AG04450 (cell line): ENCODE data around the gene AKAP7. TPM values are rescaled to one million over a fixed set of nuclear protein-coding genes. Genes with fewer than 3 reads are reported as not detected.
"Not testable (repeated sequence)": the region's sequence is repeated elsewhere in the genome, so short reads cannot be mapped to it uniquely, and the experiment has no call there.

Experiments used
- CTCF ChIA-PET: fragments of 300-600, 350-600 bp; formaldehyde crosslinking; extraction: SDS; loops from one replicate; lab custom pipeline; 2022; ENCODE audit warnings: antibody characterized with exemption, inconsistent platforms; lab: Charles Lee
- POLR2A ChIA-PET: fragments of 350-600 bp; formaldehyde crosslinking; extraction: SDS; loops from one replicate; lab custom pipeline; 2021; ENCODE audit warnings: antibody characterized with exemption, inconsistent platforms; lab: Yijun Ruan, JAX
- DNase-seq: peaks from one replicate; pipeline ENCODE4 v3.0.0-alpha.2; 2011; ENCODE audit warnings: low read depth, low spot score
- H3K27ac ChIP-seq: one replicate; pipeline ENCODE4 v1.5.1; 2012; ENCODE audit warnings: low read depth, low read length, control low read depth
- H3K27me3 ChIP-seq: one replicate; pipeline ENCODE4 v1.6.0; 2012; ENCODE audit warnings: low read length; ENCODE audit not compliant: control insufficient read depth, insufficient read depth
- H3K4me3 ChIP-seq: 2 replicates; pipeline ENCODE4 v1.5.1; 2011; ENCODE audit warnings: mild to moderate bottlenecking, low read depth, low read length, control low read depth
- H3K9me3 ChIP-seq: 2 replicates; pipeline ENCODE4 v1.5.1; 2012; ENCODE audit warnings: low read length; ENCODE audit not compliant: control insufficient read depth, insufficient read depth
- polyA plus RNA-seq: library from polyadenylated mRNA; depleted of rRNA; stranded (reverse); fragments of >200 nt; gene quantifications from 2 replicates; pipeline ENCODE4 v1.2.3, GENCODE V29; 2011
- TF ChIP-seq, protein P1 (sequence below): IDR thresholded peaks from 2 replicates; pipeline ENCODE4 v1.5.1; 2011; ENCODE audit warnings: low read depth, low read length, control low read depth, inconsistent platforms

Gene AKAP7
- polyA plus RNA-seq, 1 experiment = 1.9 TPM

DNA sequence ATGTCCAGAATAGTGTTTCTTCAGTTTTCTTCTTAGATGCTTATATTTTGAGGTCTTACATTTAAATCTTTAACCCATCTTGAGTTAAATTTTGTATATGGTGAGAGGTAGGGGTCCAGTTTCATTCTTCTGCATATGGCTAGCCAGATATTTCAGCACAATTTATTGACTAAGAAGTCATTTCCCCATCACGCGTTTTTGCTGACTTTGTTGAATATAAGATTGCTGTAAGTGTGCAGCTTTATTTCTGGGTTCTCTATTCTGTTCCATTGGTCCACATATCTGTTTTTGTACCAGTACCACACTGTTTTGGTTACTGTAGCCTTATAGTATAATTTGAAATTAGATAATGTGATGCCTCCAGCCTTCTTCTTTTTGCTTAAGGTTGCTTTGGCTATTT lies 179.6 kb downstream of the AKAP7 start:
- no peak for DNase-seq
- no peak overlapping the region for H3K4me3 ChIP-seq
- peaks cover 3% of the 10 kb centered on the region for H3K27me3 ChIP-seq
- TF ChIP-seq, protein P1, sequence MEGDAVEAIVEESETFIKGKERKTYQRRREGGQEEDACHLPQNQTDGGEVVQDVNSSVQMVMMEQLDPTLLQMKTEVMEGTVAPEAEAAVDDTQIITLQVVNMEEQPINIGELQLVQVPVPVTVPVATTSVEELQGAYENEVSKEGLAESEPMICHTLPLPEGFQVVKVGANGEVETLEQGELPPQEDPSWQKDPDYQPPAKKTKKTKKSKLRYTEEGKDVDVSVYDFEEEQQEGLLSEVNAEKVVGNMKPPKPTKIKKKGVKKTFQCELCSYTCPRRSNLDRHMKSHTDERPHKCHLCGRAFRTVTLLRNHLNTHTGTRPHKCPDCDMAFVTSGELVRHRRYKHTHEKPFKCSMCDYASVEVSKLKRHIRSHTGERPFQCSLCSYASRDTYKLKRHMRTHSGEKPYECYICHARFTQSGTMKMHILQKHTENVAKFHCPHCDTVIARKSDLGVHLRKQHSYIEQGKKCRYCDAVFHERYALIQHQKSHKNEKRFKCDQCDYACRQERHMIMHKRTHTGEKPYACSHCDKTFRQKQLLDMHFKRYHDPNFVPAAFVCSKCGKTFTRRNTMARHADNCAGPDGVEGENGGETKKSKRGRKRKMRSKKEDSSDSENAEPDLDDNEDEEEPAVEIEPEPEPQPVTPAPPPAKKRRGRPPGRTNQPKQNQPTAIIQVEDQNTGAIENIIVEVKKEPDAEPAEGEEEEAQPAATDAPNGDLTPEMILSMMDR = no peak
- ChIA-PET POLR2A (no interaction called here), CTCF (no interaction called here)
- no peak overlapping the region for H3K27ac ChIP-seq
- H3K9me3 ChIP-seq = no peaks in the 10 kb centered on the region

DNA sequence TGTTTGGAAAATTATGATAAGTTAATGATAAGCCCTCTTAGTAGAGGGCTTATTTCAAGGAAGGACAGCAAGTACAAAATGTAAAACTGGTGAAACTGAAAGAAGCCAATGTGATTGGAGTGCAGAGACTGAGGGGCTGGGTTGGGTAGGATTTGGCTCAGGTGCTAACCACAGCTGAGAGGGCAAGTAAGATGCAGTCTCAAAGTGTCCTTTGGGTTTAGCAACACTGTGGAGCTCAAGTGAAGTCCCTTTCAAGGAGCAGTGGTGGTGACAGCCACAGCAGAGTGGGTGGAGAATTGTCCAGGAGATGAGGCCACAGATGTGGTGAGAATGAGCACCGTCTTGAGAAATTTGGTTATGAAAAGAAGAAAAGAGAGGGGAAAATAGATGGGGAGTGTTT lies 181.4 kb downstream of the AKAP7 start:
- Histone ChIP-seq H3K4me3 (no peak overlapping the region), H3K27ac (no peak overlapping the region), H3K9me3 (no peaks in the 10 kb centered on the region), H3K27me3 (peaks cover 6% of the 10 kb centered on the region)
- POLR2A ChIA-PET = no interaction called here
- no peak for DNase-seq
- CTCF ChIA-PET = no interaction called here
- TF ChIP-seq, protein P1 = no peak

DNA sequence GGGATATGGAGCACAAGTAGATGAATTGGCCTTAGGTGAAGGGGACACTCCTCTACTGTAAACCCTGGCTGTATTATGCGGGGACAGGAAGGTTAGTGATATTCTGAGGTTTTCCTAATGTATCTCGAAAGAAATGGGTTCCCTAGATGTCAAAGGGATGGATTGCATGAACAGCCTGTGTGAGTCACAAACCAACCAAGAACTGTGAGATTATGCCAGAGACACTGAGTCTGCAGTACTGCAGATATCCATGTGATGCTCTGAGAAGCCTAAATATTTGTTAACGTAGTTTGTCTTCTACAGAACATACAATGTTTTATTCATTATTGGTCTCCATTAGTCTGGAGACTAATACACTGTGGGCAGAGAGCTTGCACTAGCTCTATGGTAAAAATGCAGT lies 182.2 kb downstream of the AKAP7 start:
- TF ChIP-seq, protein P1 = no peak
- Histone ChIP-seq H3K9me3 (no peaks in the 10 kb centered on the region), H3K27ac (no peak overlapping the region), H3K4me3 (no peak overlapping the region), H3K27me3 (peaks cover 9% of the 10 kb centered on the region)
- no peak for DNase-seq
- CTCF ChIA-PET = no interaction called here
- POLR2A ChIA-PET = no interaction called here

DNA sequence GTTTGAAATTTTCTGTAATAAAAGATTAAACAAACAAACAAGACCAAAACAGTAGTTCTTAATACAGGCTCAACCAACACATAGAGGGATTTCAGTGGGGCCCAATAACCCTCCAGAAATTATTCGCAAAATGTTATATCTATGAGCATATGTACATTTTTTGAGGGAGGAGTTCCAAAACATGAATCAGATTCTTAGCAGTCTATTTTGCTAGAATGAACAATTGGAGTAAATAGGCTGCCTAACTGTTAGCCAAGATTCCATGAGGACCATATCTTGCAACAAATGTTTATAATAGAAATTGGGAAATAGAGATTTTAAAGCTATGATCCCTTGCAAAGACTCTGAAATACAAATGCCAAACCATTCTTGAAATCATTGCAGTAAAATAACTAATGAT lies 186.3 kb downstream of the AKAP7 start:
- TF ChIP-seq, protein P1 = no peak
- H3K9me3 ChIP-seq = no peaks in the 10 kb centered on the region
- no peak overlapping the region for H3K4me3 ChIP-seq
- H3K27ac ChIP-seq = no peak overlapping the region
- peaks cover 9% of the 10 kb centered on the region for H3K27me3 ChIP-seq
- POLR2A ChIA-PET = no interaction called here
- CTCF ChIA-PET = no interaction called here
- no peak for DNase-seq

DNA sequence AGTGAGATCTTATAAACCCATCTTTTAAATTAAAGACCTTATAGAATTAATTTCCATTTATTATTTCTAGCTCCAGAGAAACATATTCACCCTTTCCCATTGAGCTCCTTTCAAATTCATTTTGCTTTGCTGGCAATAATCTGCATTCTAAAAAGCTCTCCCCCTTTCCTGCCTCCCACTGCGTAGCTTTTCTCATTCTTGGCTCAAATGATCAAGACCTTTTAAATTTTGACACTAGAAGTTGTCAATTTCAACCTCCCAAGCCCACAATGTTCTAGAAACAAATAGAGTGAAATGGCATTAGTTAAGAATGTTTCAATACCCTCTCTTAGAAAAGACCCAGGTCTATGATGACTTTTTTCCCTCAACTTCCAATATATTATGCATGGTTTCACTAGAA lies 186.9 kb downstream of the AKAP7 start:
- POLR2A ChIA-PET = no interaction called here
- DNase-seq = no peak
- Histone ChIP-seq H3K27ac (no peak overlapping the region), H3K4me3 (no peak overlapping the region), H3K9me3 (no peaks in the 10 kb centered on the region), H3K27me3 (peaks cover 9% of the 10 kb centered on the region)
- TF ChIP-seq, protein P1 = no peak
- CTCF ChIA-PET = no interaction called here

DNA sequence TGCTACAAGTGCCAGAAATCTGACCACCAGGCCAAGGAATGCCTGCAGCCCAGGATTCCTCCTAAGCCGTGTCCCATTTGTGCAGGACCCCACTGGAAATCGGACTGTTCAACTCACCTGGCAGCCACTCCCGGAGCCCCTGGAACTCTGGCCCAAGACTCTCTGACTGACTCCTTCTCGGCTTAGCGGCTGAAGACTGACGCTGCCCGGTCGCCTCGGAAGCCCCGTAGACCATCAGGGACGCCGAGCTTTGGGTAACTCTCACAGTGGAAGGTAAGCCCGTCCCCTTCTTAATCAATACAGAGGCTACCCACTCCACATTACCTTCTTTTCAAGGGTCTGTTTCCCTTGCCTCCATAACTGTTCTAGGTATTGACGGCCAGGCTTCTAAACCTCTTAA lies 190.4 kb downstream of the AKAP7 start:
- CTCF ChIA-PET, POLR2A ChIA-PET, H3K9me3 ChIP-seq, H3K4me3 ChIP-seq, H3K27ac ChIP-seq, DNase-seq, H3K27me3 ChIP-seq: not testable (repeated sequence)

DNA sequence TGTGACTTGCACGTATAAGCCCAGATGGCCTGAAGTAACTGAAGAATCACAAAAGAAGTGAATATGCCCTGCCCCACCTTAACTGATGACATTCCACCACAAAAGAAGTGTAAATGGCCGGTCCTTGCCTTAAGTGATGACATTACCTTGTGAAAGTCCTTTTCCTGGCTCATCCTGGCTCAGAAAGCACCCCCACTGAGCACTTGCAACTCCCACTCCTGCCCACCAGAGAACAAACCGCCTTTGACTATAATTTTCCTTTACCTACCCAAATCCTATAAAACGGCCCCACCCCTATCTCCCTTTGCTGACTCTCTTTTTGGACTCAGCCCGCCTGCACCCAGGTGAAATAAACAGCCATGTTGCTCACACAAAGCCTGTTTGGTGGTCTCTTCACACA lies 193.5 kb downstream of the AKAP7 start:
- H3K27ac ChIP-seq, POLR2A ChIA-PET, H3K4me3 ChIP-seq, DNase-seq, H3K9me3 ChIP-seq, H3K27me3 ChIP-seq: not testable (repeated sequence)
- CTCF ChIA-PET = interaction anchor here (0.6 kb wide), 1 partner anchor 21 kb away, joined by 3 read pairs; no protein-coding TSS in a partner anchor
